Activated naive CD4-positive, alpha-beta T cell (primary cell): ENCODE measurements around the gene LCLAT1.

Source experiments
- DNase-seq, 4 experiments: peaks; one replicate each; lab custom pipeline; 2025; lab: John Stamatoyannopoulos, UW

The LCLAT1 gene

DNA sequence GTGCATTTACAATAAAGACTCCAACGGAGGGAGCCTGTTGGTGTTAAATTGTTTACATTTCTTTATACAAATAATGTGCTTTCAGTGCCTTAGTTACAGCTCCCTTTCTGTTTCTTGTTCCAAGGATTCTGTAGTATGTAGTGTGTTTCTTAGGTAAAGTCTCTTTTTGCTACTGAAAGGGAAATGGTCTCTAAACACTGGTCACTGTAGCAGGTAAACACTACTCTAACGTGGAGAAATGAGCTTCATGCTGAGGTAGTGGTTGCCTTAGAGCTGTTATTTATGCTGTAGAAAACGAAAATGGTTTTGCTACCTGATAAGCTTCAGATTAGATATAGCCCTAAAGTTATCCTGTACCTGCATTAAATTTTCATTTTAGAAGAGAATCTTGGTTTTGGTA lies 196.6 kb downstream of the LCLAT1 start:
- DNase-seq: no peak

DNA sequence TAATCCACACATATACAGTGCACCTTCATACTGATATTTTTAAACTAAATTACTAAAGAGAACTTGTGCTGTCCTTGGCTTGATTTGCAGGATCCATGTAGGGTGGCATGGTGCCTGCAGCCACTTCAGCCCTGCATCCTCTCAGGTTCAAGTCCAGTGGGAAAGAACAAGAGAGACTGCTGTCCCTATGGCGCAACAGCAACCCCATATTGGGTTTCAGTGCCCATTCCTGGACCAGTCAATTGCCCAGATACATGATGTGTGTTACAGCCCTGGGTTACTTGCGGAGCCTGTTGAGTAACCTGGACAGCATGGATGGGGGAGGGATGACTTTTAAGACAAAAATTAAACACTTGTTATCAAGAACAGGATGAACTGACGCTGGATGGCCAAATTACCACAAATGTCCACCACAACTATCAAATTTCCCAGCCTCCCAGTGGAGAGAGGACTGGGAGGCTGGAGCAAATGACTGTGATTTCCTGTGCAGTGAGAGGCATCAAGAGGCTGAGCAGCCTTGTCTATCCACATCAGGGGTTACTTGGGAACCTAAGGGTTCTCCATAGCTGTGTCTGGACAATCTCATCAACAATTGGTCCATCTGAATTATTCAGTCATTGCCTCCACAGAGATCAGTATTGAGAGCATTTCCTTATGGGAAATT lies 198.2 kb downstream of the LCLAT1 start:
- DNase-seq: no peak

DNA sequence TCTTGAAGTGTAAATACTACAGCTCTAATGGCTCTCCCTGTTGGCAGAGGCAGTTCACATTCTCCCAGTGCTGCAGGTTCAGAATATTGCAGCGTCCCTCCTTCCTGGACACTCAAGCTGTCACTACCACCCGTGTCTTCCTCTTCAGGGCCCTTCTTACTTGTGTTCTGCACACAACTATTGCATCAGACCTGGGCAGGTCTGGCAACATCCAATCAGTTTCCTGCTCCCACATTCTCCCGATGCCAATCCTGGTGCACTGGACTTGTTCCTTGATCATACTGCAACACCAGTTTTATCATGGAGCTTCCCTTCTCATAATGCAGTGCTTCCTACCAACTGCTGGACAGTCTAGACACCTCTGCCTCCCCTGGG lies 198.7 kb downstream of the LCLAT1 start:
- no peak for DNase-seq

DNA sequence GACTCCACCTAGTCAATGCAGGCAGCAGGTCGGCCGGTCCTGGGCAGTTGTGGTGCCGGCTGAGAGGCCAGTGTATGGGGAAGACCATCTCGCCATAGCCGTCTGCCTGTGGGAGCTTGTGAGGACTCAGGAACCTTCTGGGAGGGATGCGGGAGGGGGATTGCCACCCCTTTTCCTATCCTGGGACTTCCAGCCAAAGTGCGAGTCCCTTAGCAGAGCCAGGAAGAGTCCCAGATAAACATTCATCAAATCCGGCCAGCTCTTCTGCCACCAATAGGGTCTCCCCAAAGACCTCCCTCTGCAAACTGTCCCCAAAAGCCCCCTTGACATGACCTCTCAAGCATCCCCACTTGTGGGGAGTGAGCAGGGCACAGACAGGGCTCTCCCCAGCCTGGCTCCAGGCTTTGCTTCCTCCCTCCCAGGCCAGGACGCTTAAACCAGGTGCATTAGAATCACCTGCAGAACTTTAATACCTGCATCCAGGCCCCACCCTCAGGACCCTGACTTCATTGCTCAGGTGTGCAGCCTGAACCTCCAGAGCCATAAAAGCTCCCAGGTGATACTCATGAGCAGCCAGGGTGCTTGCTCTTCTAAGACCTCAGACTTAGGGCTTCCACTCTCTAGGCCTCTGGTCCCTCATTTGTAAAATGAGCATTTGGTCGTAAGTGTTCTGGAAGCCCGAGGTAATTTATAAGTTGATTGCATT lies 200.9 kb downstream of the LCLAT1 start:
- DNase-seq: no peak

DNA sequence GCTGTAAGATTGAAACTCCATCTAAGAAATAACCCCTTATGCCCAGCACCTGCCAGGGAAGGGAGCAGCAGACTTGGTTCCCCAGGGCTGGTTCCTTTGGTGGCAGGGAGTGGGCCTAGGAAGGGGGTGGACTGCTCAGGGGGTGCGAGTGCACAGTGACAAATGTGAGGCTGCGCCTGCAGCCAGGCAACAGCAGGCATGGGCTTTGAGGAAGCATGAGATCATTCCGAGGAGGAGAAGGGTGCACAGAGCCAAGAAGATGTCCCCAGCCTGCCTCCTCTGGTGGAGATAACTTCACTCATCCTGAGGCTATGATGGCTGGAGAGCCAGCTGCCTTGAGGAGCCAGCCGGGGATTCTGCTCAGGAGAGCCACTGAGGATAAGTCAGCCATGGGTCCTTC lies 202.2 kb downstream of the LCLAT1 start:
- DNase-seq: no peak

DNA sequence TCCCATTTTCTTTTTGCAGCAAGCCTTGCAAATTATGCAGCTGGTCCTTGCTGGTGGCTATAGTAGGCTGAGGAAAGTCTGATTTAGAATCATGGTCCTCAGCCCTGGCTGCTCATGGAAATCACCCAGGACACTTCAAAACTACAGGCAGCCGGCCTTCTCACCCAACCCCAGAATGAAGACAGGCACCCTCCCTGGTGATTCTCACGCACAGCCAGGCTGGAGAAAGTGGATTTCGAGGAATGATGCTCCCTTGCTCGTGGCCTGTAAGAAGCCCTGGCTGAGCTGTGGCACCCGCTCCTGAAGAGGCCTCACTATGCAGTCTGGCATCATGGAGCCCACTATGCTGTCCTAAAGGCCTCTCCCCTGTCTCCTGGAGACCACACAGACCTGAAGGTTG lies 202.8 kb downstream of the LCLAT1 start:
- no peak for DNase-seq

DNA sequence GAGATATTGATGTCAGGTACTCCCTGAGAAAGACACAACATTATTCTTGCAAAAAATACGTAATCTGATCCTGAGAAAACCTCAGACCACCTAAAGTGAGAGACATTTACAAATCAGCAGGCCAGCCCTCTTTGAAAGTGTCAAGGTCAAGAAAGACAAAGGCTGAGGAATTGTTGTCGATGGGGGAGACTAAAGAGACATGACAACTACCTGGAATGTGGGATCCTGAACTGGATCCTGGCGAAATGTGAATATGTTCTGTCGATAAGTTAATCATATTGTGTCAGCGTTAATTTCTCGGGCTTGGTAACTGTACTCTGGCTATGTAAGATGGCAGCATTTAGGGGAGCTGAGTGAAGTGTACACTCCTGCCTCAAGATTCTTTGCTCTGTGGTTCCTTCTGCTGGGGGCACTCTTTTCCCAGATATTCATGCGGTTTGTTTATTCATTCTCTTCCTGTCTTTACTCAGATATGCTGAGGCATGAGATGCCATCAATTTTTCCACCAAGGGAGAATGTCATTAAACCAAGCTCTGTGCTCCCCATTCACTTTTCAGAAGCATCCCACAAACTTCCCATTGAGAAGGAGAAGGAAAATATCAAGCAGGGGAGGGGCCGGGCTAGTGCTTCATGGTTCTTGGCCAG lies 205.3 kb downstream of the LCLAT1 start:
- DNase-seq: no peak

DNA sequence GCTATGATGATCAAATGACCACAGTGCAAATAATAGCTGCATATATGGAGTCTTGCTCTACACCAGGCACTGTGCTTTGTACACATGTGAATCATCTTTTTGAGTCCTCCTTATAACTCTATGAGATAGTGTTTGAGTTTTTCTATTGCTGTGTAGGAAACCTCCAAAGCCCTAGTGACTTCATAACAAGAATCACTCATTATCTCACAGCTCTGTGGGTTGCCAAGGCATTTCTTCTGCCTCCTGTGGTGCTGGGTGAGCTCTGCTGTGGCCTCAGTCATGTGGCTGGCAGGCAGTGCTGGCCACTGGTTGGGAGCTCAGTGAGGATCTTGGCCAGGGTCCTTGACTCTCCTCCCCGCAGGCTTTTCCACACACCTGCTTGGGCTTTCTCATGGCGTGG lies 206.8 kb downstream of the LCLAT1 start:
- DNase-seq: no peak

DNA sequence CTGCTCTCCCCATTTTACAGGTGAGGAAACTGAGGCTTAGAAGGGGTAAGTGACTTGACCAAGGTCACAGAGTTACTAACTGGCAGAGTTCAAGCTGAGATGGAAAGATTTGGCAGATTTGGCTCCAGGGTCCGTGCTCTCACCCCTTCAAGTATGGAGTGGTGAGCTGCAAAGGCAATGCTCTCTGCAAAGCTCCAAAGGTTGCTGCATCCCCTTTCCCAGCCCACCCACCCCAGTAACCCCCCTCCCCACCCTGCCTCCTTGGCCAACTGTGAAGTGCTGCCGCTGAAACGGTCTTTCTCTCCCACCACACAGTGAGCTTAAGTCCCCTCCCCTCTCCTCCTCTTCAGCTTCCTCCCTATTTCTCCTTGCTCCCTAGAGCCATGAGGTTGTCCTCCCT lies 207.4 kb downstream of the LCLAT1 start:
- no peak for DNase-seq

DNA sequence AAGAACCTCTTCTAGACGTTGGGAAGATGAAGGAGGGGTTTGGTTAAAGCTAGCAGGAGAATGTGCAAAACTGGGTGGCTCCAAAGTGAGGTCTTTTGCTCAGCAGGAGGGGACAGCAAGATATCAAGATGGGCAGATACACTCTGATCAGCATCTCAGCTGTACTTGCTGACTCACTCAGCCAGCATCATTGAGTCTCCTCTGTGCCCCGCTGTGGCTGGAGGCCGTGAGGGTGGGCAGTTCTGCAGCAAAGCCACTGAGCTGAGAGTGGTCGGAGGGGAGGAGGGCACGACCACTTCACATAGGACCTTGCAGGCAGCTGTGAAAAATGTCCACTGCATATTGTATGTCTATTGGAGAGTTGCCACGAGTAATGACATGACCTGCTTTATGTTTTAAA lies 208.2 kb downstream of the LCLAT1 start:
- no peak for DNase-seq

DNA sequence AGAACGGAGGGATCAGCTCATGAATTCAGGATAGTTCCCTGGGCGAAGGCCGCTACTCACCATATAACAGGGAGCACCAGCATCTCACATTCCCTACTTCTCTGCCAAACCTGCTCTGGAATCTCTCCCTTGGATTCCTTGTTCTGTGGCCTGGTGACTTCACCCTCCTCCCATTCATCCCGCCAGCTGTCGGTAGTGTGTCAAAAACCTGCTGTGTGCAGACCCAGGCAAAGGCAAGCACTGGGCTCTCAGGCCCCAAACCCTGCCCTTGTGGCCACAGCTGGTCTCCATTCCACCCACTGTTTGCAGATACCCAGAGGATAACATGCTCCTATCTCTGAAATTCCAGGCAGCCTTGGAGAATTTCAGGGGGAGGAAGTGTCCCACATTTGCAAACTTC lies 208.6 kb downstream of the LCLAT1 start:
- DNase-seq: no peak

DNA sequence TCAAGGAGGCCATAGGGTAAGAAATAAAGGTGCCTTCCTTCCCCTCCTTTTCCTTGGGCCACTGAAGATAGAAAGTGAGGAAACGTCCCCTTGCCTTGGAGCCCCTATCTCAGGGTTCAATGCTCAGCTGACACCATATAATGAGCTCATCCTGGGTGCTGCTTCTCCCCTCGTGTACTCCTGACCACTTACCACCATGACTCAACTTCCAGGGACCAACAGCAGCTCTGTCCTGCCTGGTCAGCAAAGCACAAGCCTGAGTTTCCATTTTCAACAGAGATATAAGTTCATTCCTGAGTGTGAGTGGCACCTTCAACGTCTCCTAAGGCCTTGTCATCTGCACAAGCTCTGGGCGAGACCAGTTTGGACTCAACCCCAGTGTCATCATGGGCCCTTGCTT lies 209.0 kb downstream of the LCLAT1 start:
- no peak for DNase-seq

DNA sequence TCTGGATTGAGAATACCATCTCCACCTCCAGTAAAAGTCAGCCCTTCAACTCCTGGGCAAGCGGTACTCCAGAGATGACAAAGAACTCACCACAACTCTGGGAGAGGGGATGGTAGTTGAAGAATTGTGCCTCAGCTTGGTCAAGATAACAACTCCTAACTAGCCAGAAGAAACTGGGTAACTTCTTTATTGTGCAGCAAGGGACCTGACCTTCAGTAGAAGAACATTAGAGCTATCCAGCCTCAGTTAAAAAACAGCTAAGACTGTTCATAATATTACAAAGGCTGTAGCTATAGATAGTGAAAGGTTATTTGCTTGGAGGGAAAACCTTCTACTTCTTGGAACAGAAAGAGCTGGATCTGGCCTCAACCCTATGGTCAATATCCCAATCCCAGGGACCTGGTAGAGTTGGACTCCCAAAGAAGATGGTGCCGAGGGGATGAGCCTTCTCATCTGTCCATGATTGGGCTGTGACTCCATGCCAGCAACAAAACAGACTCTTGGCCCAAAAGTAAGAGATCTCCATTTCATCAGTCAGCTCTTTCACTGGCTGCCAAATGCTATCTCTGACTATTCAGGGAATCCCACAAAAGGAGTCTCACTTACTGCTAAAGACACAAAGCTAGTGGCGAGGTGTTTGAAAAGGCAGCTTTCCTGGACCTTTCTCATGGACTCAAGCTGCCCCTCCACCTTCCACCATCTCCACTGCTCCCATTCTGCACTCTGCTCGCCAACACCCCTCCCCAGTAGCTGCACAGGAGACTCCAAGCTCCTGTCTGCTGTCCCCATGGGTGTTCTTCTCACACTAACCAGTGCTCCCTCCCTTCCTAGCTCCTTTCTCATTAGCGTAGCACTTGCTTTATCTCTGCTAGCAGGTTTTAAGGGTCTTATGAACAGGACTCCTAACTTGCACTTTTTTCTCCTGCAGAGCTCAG lies 214.4 kb downstream of the LCLAT1 start:
- DNase-seq: no peak

DNA sequence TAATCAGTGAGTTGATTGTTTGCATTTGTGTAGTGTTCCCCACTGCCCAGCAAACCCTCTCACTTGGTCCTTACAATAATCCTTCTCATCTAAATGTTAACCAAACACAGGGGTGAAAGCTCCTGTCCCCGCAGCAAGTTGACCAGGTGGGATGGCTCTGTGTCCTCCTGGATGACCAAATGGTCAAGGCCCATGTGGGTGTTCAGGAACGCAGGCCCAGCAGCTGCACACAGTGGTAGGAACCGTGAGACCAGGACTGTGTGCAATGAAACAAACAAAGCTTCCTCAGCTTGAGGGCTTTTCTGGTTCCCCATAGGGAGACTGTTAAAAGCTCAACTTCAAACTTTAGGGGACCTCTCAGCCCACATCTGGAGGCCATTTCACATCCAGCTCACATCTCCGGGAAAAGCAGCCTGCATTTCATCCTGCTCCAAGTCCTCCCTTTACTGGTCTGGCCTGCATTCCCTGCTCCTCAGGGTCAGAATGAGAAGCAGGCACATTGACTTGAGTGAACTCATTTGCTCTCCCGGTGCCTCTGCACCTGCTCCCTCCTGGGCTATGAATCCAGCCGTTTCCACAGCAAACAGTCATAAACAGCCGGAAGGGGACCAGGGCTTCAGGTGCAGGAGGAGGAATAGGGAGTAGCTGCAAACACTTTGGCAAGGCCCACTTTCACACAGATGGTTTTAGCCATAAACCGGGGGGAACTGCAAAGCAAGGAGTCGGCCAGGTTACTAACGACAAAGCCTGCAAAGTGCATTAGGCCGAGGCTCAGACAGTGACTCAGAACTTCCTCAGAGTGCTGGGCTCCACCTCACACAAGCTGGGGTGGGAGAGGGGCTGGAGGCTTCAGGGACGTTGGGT lies 215.5 kb downstream of the LCLAT1 start:
- no peak for DNase-seq

DNA sequence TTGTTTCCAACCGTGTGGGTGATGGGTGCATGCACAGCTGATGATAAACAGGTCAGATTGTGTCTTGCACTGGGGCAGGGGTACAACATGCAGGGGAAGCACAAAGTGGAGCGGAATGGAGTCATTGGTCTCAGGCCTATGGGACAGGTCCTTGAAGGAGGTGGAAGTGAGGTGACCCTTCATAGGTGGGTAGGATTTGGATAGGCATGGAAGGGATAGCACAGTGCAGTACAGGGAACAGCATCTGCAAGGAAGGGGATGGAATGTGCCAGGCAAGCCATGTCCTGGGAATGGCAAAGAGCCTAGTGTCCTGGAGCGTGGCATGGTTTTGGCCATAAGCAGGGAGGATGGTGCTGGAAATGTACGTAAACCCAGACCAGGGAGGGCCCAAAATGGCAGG lies 216.3 kb downstream of the LCLAT1 start:
- DNase-seq: no peak

DNA sequence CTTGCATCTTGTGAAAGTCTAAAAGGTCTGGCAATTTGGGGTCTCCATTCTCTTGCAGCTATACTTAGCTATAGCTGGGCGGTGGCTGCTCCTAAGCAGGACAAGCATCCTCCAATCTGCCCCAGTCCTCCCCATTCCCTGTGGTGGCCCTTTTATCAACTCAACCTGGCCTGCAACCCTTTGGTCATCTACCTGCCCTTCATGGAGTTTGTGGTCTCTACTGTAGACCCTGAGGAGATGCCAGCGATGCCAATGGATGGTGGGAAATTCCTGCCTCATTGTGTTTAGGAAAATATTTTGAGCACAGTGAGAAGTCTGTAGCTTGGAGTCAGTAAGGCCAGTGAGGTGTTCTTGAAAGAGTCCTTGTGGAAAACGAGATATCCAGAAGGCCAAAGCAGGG lies 216.8 kb downstream of the LCLAT1 start:
- no peak for DNase-seq

DNA sequence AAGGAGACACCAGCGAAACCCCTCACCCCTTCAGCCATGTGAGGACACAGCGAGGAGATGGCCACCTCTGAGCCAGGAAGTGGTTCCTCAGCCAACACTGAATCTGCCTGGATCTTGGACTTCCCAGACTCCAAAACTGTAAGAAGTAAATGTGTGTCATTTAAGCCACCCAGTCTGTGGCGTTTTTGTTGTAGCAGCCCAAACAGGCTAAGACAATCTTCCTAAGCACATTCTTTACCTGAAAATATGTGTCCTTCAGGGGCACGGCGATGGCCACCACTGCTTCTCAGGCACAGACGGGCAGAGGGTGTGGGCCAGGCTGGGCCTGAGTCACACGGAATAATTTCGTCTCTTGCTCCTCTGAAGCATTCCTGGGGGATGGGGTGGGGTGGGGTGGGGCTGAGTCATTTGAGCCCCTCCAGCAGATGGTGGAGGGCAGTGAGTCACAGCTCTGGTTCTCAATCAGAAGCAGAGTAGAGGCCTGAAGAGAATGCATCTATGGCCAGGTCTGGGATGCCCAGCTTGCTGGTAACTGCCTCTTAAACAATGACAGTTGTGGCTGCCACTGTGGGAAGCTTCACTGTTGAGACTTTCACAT lies 217.8 kb downstream of the LCLAT1 start:
- no peak for DNase-seq

DNA sequence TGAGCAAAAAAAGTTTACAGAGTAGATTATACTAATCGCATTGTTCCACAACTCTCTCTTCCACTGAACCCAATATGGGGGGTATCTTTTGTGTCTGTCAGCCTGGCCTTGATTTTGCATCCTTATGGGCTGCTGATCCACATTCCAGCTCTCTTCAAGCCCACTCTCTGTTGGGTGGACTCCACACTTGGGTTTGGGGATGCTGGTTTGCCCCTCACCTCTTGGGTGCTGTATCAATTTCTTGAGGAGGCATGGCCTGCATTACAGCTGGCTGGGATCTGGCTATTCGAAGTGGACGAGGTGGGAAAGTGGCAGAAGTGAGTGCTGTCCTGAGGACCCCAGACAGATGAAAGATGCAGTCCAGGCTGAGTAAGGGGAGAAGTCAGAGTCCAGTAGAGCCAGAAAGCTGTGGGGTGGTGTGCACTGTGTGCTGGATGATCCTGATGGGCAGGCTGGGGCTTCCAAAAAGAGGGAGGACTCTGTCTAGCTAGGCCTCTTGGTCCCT lies 218.8 kb downstream of the LCLAT1 start:
- DNase-seq: no peak

DNA sequence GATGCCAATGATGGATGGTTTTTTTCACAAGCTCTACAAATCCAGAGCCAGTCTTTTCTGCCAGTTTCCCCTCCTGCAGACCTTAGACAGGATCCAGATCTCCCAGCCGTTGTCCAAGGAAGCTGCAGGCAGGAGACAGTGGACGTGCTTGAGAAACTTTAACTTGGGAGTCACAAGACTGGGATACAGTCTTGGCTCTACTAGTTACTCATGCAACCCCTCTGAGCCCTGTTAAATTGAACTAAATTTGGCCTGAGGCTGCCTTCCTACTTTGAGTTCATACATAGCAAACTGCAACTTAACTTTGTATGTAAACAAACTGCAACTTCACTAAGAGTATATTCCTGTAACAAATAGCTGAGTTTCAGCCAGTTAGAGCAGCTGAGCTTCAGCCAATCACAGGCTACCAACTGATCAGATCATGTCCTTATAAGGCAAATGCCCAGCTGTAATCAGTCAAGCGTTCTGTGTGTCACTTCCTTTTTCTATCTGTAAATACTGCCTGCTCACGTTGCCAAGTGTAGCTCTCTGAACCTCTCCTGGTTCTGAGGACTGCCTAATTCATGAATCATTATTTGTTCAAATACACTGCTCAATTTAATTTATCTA lies 219.3 kb downstream of the LCLAT1 start:
- no peak for DNase-seq

DNA sequence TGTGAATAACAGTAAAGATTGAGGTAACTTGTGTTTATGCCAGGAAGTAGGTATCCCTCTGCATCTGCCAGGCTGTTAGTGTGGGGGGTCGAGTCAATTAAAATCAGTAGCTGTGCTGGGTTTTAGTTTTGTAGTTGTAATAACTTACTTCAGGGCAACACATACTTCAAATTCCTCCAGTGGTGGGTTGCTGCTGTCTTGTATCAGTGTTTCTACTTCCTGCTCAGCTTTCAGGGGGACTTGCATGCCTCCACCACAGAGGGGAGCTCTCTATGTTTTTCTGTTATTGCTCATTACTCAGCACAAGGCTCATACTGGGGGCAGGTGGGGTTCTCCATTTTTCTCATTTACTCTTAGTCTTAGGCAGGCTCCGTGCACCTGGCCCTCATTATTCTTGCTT lies 223.4 kb downstream of the LCLAT1 start:
- DNase-seq: no peak
